Liver (tissue), 9 donors: ENCODE results near the gene STAM. TPM values are rescaled to one million over a fixed set of nuclear protein-coding genes. Genes with fewer than 3 reads are reported as not detected.

Source experiments
- DNase-seq: peaks from one replicate; pipeline ENCODE4 v3.0.0-alpha.2; 2017; ENCODE audit warnings: low spot score
- H3K27ac ChIP-seq, 2 donors: one replicate each; pipeline ENCODE4 v1.7.0; 2013; ENCODE audit warnings: inconsistent platforms in 2 of 2, low read length in 2 of 2, control low read depth in 1 of 2, low read depth in 1 of 2, mild to moderate bottlenecking in 1 of 2
- H3K27me3 ChIP-seq, 4 donors: one replicate each; pipeline versions ENCODE4 v1.6.1 to v1.7.0; 2013; ENCODE audit warnings: low read length in 3 of 4, inconsistent platforms in 1 of 4, mild to moderate bottlenecking in 1 of 4, moderate library complexity in 1 of 4; ENCODE audit not compliant: control insufficient read depth in 4 of 4, insufficient read depth in 4 of 4
- H3K36me3 ChIP-seq, 4 donors: one replicate each; pipeline versions ENCODE4 v1.6.1 to v1.7.0; 2013; ENCODE audit warnings: low read length in 3 of 4, mild to moderate bottlenecking in 3 of 4, low read depth in 1 of 4, moderate library complexity in 1 of 4; ENCODE audit not compliant: control insufficient read depth in 4 of 4, insufficient read depth in 3 of 4
- H3K4me1 ChIP-seq, 4 donors: one replicate each; pipeline versions ENCODE4 v1.6.1 to v1.7.0; 2013; ENCODE audit warnings: low read length in 3 of 4, mild to moderate bottlenecking in 3 of 4, moderate library complexity in 1 of 4; ENCODE audit not compliant: control insufficient read depth in 4 of 4, insufficient read depth in 4 of 4
- H3K4me3 ChIP-seq, 3 donors: one replicate each; pipeline versions ENCODE4 v1.6.1 to v1.7.0; 2013; ENCODE audit warnings: low read length in 3 of 3, control low read depth in 1 of 3, low read depth in 1 of 3, mild to moderate bottlenecking in 1 of 3
- H3K9ac ChIP-seq, 2 donors: one replicate each; pipeline ENCODE4 v1.7.0; 2013; ENCODE audit warnings: low read length in 2 of 2, mild to moderate bottlenecking in 2 of 2, moderate library complexity in 2 of 2, control low read depth in 1 of 2, low read depth in 1 of 2
- H3K9me3 ChIP-seq, 4 donors: one replicate each; pipeline versions ENCODE4 v1.6.1 to v1.7.0; 2013; ENCODE audit warnings: low read length in 3 of 4; ENCODE audit not compliant: control insufficient read depth in 4 of 4
- ATF3 ChIP-seq: IDR thresholded peaks from 2 replicates; pipeline ENCODE4 v1.6.1; 2016; ENCODE audit warnings: antibody characterized with exemption
- EGR1 ChIP-seq, 2 donors: IDR thresholded peaks; 2 replicates each; pipeline ENCODE4 v1.6.1; 2016 to 2018; ENCODE audit warnings: antibody characterized with exemption in 2 of 2, low read depth in 2 of 2
- FOXA1 ChIP-seq: IDR thresholded peaks from 2 replicates; pipeline ENCODE4 v1.6.1; 2016; ENCODE audit warnings: antibody characterized with exemption
- FOXA2 ChIP-seq: IDR thresholded peaks from 2 replicates; pipeline ENCODE4 v1.6.1; 2016; ENCODE audit warnings: antibody characterized with exemption
- GABPA ChIP-seq, 2 donors: IDR thresholded peaks in 1 of 2; conservative IDR thresholded peaks in 1 of 2; 2 replicates each; pipeline ENCODE4 v1.6.1; 2016; ENCODE audit warnings: antibody characterized with exemption in 2 of 2, mild to moderate bottlenecking in 1 of 2, moderate library complexity in 1 of 2
- HNF4G ChIP-seq: IDR thresholded peaks from 2 replicates; pipeline ENCODE4 v1.6.1; 2016; ENCODE audit warnings: antibody characterized with exemption
- JUND ChIP-seq, 2 donors: IDR thresholded peaks; 2 replicates each; pipeline ENCODE4 v1.6.1; 2016; ENCODE audit warnings: antibody characterized with exemption in 2 of 2
- MAX ChIP-seq: IDR thresholded peaks from 2 replicates; pipeline ENCODE4 v1.6.1; 2016; ENCODE audit warnings: antibody characterized with exemption
- NR2F2 ChIP-seq: IDR thresholded peaks from 2 replicates; pipeline ENCODE4 v1.6.1; 2016; ENCODE audit warnings: antibody characterized with exemption
- RAD21 ChIP-seq, 2 donors: IDR thresholded peaks; 2 replicates each; pipeline ENCODE4 v1.6.1; 2016; ENCODE audit warnings: antibody characterized with exemption in 2 of 2, mild to moderate bottlenecking in 2 of 2
- RXRA ChIP-seq, 2 donors: IDR thresholded peaks; 2 replicates each; pipeline ENCODE4 v1.6.1; 2017 to 2018; ENCODE audit warnings: antibody characterized with exemption in 2 of 2, mild to moderate bottlenecking in 1 of 2
- TAF1 ChIP-seq: conservative IDR thresholded peaks from 2 replicates; pipeline ENCODE4 v1.6.1; 2016; ENCODE audit warnings: antibody characterized with exemption, mild to moderate bottlenecking
- YY1 ChIP-seq: IDR thresholded peaks from 2 replicates; pipeline ENCODE4 v1.6.1; 2016; ENCODE audit warnings: antibody characterized with exemption, mild to moderate bottlenecking
- ZBTB33 ChIP-seq: IDR thresholded peaks from 2 replicates; pipeline ENCODE4 v1.6.1; 2016; ENCODE audit warnings: antibody characterized with exemption
- WGBS: extraction: QIAGEN DNeasy Blood & Tissue Kit; methylation state at CpG from one replicate; pipeline ENCODE4 v1.1.7; 2013; 5-methylcytosine and 5-hydroxymethylcytosine counted together
- polyA plus RNA-seq, 2 donors: library from polyadenylated mRNA; stranded (reverse) in 1 of 2; unstranded in 1 of 2; fragments of 200-250 nt in 1 of 2; fragments of >200 nt in 1 of 2; fragmentation: Nextera tagmentation in 1 of 2; extraction: Ambion mirVana in 1 of 2; gene quantifications; one replicate each; pipeline versions ENCODE4 v1.2.1 to v1.2.3, GENCODE V29; 2013 to 2015
- total RNA-seq, 2 donors: library from RNA; depleted of rRNA; stranded (reverse); fragments of >200 nt; gene quantifications; one replicate each; pipeline ENCODE4 v1.2.3, GENCODE V29; 2014
- TF ChIP-seq, protein P1 (sequence below): IDR thresholded peaks from 2 replicates; pipeline ENCODE4 v1.6.1; 2016; ENCODE audit warnings: antibody characterized with exemption, mild to moderate bottlenecking
- TF ChIP-seq, protein P2 (sequence below): fragments of 150-350 bp; IDR thresholded peaks from 2 replicates; pipeline ENCODE4 v1.5.1; 2017; ENCODE audit warnings: improper control_type of control experiment, low read depth, low read length; ENCODE audit not compliant: missing input control
- donor health status: healthy.
- donor health status: healthy.
- donor health status: healthy.
- donor health status: healthy.
- donor health status: healthy.

Gene STAM
- total and polyA plus RNA-seq, 4 donors = 4.9 to 32.4 (median 6.7) TPM

GRCh38 chr10:17671307-17671706 lies 27.4 kb downstream of the STAM start:
- Histone ChIP-seq H3K27ac (no peak overlapping the region), H3K27me3 (no peaks in the 10 kb centered on the region), H3K4me1 (peaks cover 1 to 11% (median 7%) of the 10 kb centered on the region in 4 donors), H3K9me3 (no peaks in the 10 kb centered on the region), H3K36me3 (no peaks in the 10 kb centered on the region), H3K4me3 (no peak overlapping the region), H3K9ac (no peak overlapping the region)
- no peak for DNase-seq
- TF ChIP-seq ATF3 = no peak
- TF ChIP-seq GABPA (IDR thresholded peaks at IDR 0.05 in 1 of 2, conservative IDR thresholded peaks at IDR 0.05 in 1 of 2) = no peak
- no peak for TF ChIP-seq TAF1
- TF ChIP-seq YY1 = no peak
- TF ChIP-seq RXRA (IDR thresholded peaks at IDR 0.05) = no peak
- TF ChIP-seq, protein P1, sequence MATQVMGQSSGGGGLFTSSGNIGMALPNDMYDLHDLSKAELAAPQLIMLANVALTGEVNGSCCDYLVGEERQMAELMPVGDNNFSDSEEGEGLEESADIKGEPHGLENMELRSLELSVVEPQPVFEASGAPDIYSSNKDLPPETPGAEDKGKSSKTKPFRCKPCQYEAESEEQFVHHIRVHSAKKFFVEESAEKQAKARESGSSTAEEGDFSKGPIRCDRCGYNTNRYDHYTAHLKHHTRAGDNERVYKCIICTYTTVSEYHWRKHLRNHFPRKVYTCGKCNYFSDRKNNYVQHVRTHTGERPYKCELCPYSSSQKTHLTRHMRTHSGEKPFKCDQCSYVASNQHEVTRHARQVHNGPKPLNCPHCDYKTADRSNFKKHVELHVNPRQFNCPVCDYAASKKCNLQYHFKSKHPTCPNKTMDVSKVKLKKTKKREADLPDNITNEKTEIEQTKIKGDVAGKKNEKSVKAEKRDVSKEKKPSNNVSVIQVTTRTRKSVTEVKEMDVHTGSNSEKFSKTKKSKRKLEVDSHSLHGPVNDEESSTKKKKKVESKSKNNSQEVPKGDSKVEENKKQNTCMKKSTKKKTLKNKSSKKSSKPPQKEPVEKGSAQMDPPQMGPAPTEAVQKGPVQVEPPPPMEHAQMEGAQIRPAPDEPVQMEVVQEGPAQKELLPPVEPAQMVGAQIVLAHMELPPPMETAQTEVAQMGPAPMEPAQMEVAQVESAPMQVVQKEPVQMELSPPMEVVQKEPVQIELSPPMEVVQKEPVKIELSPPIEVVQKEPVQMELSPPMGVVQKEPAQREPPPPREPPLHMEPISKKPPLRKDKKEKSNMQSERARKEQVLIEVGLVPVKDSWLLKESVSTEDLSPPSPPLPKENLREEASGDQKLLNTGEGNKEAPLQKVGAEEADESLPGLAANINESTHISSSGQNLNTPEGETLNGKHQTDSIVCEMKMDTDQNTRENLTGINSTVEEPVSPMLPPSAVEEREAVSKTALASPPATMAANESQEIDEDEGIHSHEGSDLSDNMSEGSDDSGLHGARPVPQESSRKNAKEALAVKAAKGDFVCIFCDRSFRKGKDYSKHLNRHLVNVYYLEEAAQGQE = no peak
- no peak for TF ChIP-seq FOXA2
- no peak for TF ChIP-seq MAX
- TF ChIP-seq EGR1 (IDR thresholded peaks at IDR 0.05; ENCODE audit: low read depth in 2 of 2) = no peak
- TF ChIP-seq HNF4G = no peak
- TF ChIP-seq RAD21 (IDR thresholded peaks at IDR 0.05) = no peak
- 54% methylated on average over 3 of the region's 3 CpGs for WGBS

- H3K36me3 ChIP-seq = no peaks in the 10 kb centered on the region
- H3K4me1 ChIP-seq = peaks cover 1 to 4% (median 4%) of the 10 kb centered on the region in 4 donors
- no peak overlapping the region for H3K9ac ChIP-seq
- no peak overlapping the region for H3K27ac ChIP-seq
- no peaks in the 10 kb centered on the region for H3K9me3 ChIP-seq
- H3K4me3 ChIP-seq = no peak overlapping the region
- no peaks in the 10 kb centered on the region for H3K27me3 ChIP-seq
- 95% methylated on average over 5 of the region's 5 CpGs for WGBS
- DNase-seq = no peak
- TF ChIP-seq FOXA1 (no peak), JUND (IDR thresholded peaks at IDR 0.05) (no peak), RAD21 (IDR thresholded peaks at IDR 0.05) (no peak), FOXA2 (no peak), ZBTB33 (no peak), NR2F2 (no peak), TAF1 (no peak), RXRA (IDR thresholded peaks at IDR 0.05) (no peak), HNF4G (no peak), MAX (no peak), EGR1 (IDR thresholded peaks at IDR 0.05; ENCODE audit: low read depth in 2 of 2) (no peak)
- TF ChIP-seq, protein P2, sequence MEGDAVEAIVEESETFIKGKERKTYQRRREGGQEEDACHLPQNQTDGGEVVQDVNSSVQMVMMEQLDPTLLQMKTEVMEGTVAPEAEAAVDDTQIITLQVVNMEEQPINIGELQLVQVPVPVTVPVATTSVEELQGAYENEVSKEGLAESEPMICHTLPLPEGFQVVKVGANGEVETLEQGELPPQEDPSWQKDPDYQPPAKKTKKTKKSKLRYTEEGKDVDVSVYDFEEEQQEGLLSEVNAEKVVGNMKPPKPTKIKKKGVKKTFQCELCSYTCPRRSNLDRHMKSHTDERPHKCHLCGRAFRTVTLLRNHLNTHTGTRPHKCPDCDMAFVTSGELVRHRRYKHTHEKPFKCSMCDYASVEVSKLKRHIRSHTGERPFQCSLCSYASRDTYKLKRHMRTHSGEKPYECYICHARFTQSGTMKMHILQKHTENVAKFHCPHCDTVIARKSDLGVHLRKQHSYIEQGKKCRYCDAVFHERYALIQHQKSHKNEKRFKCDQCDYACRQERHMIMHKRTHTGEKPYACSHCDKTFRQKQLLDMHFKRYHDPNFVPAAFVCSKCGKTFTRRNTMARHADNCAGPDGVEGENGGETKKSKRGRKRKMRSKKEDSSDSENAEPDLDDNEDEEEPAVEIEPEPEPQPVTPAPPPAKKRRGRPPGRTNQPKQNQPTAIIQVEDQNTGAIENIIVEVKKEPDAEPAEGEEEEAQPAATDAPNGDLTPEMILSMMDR = no peak
These were observed 29.6 kb downstream of the STAM start for GRCh38 chr10:17673471-17674061.
